K562 (cell line): ENCODE measurements around the gene STK32C. TPM values are rescaled to one million over a fixed set of nuclear protein-coding genes. Genes with fewer than 3 reads are reported as not detected.

ENCODE experiments used
- ATAC-seq: fragments of 200-7000 bp; cut with Tn5 transposase; 3 replicates; pipeline ENCODE4 v1.9.1; 2020; ENCODE audit warnings: moderate library complexity
- BruUV-seq: library from RNA; stranded (reverse); fragments of 400-500 nt; replicated peaks from 2 replicates; lab custom pipeline; 2021; lab: Mats Ljungman, UMichigan
- CTCF ChIA-PET: fragments of 300-600 bp; formaldehyde crosslinking; extraction: SDS; loops from one replicate; lab custom pipeline; 2021; ENCODE audit warnings: low intra/inter-chr PET ratio; lab: Yijun Ruan, JAX
- POLR2A ChIA-PET: fragments of 300-600, 350-650 bp; sonication (Branson Sonifier 250); formaldehyde crosslinking; extraction: SDS; loops from one replicate; lab custom pipeline; 2021; ENCODE audit warnings: antibody characterized with exemption, inconsistent platforms; lab: Yijun Ruan, JAX
- DNase-seq, 4 experiments: peaks; one replicate each; pipeline versions ENCODE4 v3.0.0 to v3.0.0-alpha.2; 2011 to 2018; ENCODE audit warnings: low spot score in 3 of 4, mixed read lengths in 3 of 4; ENCODE audit errors: extremely low read depth in 1 of 4
- FAIRE-seq: peaks from 2 replicates; lab custom pipeline; 2011; peaks lifted over from hg19 to GRCh38; lab: Jason Lieb, UNC
- H2AFZ ChIP-seq: 2 replicates; pipeline ENCODE4 v1.6.0; 2011; ENCODE audit warnings: low read depth, low read length, control low read depth, inconsistent platforms
- H3K27ac ChIP-seq: fragments of 200-600 bp; 3 replicates; pipeline ENCODE4 v1.8.0; 2011; ENCODE audit warnings: low read depth, mild to moderate bottlenecking, control low read depth, inconsistent platforms, low read length, moderate library complexity, mixed read lengths; ENCODE audit errors: extremely low read depth
- H3K27me3 ChIP-seq, 2 experiments: fragments of 300-600 bp in 1 of 2; 2 replicates in 1 of 2; 3 replicates in 1 of 2; pipeline versions ENCODE4 v1.6.0 to v1.8.0; 2011; ENCODE audit warnings: inconsistent platforms in 2 of 2, low read length in 2 of 2, mild to moderate bottlenecking in 1 of 2, mixed read lengths in 1 of 2, moderate library complexity in 1 of 2; ENCODE audit not compliant: control insufficient read depth in 2 of 2, insufficient read depth in 2 of 2
- H3K36me3 ChIP-seq: fragments of 300-600 bp; 3 replicates; pipeline ENCODE4 v1.8.0; 2011; ENCODE audit warnings: mild to moderate bottlenecking, low read length, inconsistent platforms; ENCODE audit not compliant: control insufficient read depth, insufficient read depth
- H3K4me1 ChIP-seq, 2 experiments: fragments of 200-600 bp in 1 of 2; replicated peaks in 1 of 2; 2 replicates in 1 of 2; 3 replicates in 1 of 2; pipeline versions ENCODE4 v1.5.1 to v1.8.0; 2011; ENCODE audit warnings: inconsistent platforms in 2 of 2, low read length in 2 of 2, mild to moderate bottlenecking in 1 of 2, mixed read lengths in 1 of 2, moderate library complexity in 1 of 2; ENCODE audit not compliant: control insufficient read depth in 2 of 2, insufficient read depth in 2 of 2
- H3K4me2 ChIP-seq: 2 replicates; pipeline ENCODE4 v1.6.1; 2011; ENCODE audit warnings: low read length, control low read depth, inconsistent platforms, mixed read lengths; ENCODE audit not compliant: insufficient read depth
- H3K4me3 ChIP-seq: fragments of 200-600 bp; sonication (generic), shearing (Covaris generic); 2 replicates; pipeline ENCODE4 v1.5.1; 2016; ENCODE audit warnings: control low read depth, inconsistent platforms
- H3K79me2 ChIP-seq: fragments of 200-600 bp; 3 replicates; pipeline ENCODE4 v1.8.0; 2011; ENCODE audit warnings: low read length, inconsistent platforms; ENCODE audit not compliant: control insufficient read depth, insufficient read depth
- H3K9ac ChIP-seq, 2 experiments: 2 replicates each; pipeline versions ENCODE4 v1.6.0 to v1.6.1; 2011; ENCODE audit warnings: low read depth in 2 of 2, low read length in 2 of 2, control low read depth in 1 of 2, inconsistent platforms in 1 of 2, mild to moderate bottlenecking in 1 of 2, mixed read lengths in 1 of 2; ENCODE audit not compliant: insufficient read depth in 1 of 2
- H3K9me1 ChIP-seq: one replicate; pipeline ENCODE4 v1.6.0; 2011; ENCODE audit warnings: inconsistent platforms, mild to moderate bottlenecking, low read length, moderate library complexity; ENCODE audit not compliant: control insufficient read depth, insufficient read depth
- H3K9me3 ChIP-seq: replicated peaks from 2 replicates; pipeline ENCODE4 v1.5.1; 2011; ENCODE audit warnings: low read depth, low read length, inconsistent platforms; ENCODE audit not compliant: control insufficient read depth, insufficient read depth
- H4K20me1 ChIP-seq: replicated peaks from 2 replicates; pipeline ENCODE4 v1.6.1; 2011; ENCODE audit warnings: low read length, inconsistent platforms, mixed read lengths; ENCODE audit not compliant: control insufficient read depth, insufficient read depth
- ATF7 ChIP-seq: fragments of 450-650 bp; IDR thresholded peaks from 2 replicates; pipeline ENCODE4 v1.7.1; 2014; ENCODE audit warnings: mild to moderate bottlenecking, moderate library complexity
- CUX1 ChIP-seq: fragments of 200-800 bp; sonication (Bioruptor generic); IDR thresholded peaks from 2 replicates; pipeline ENCODE4 v1.6.1; 2016; ENCODE audit warnings: missing genetic modification characterization, missing compliant biosample characterization
- SRF ChIP-seq, 2 experiments: fragments of 250-450, 450-650 bp in 1 of 2; sonication (Bioruptor Pico) in 1 of 2; sonication (generic) in 1 of 2; formaldehyde crosslinking; IDR thresholded peaks; 2 replicates each; pipeline versions ENCODE4 v1.5.0 to v1.5.1; 2020 to 2022; ENCODE audit warnings: mild to moderate bottlenecking in 1 of 2, missing genetic modification reagents in 1 of 2
- WHSC1 ChIP-seq: IDR thresholded peaks from one replicate; pipeline ENCODE4 v1.6.1; 2012; ENCODE audit warnings: low read length, control low read depth, inconsistent platforms
- WGBS: fragments of 100-300 bp; shearing (Covaris generic); methylation state at CpG from one replicate; pipeline ENCODE4 v1.1.6; 2016; ENCODE audit warnings: low coverage, mixed read lengths; ENCODE audit not compliant: insufficient coverage; ENCODE audit errors: missing lambda C conversion rate; 5-methylcytosine and 5-hydroxymethylcytosine counted together
- in situ Hi-C: fragments of 300-500 bp; cut with MboI; formaldehyde crosslinking; loops from 4 replicates; pipeline ENCODE4 v1.15.0; 2018; ENCODE audit warnings: inconsistent platforms, mixed read lengths
- intact Hi-C: fragments of 100-400 bp; cut with micrococcal nuclease; formaldehyde crosslinking; loops from 2 replicates; pipeline ENCODE4 v1.14.2; 2022
- polyA plus RNA-seq, 8 experiments: library from polyadenylated mRNA; depleted of rRNA in 4 of 8; stranded (reverse) in 5 of 8; unstranded in 3 of 8; fragments of >200 nt; fragmentation: Nextera tagmentation in 2 of 8; fragmentation: Illumina TruSeq in 1 of 8; extraction: Ambion mirVana in 2 of 8; extraction: Trizol in 1 of 8; gene quantifications; 2 replicates each; pipeline versions ENCODE4 v1.2.1 to v1.2.3, GENCODE V29; 2011 to 2014; ENCODE audit warnings: inconsistent platforms in 1 of 8, missing spikeins in 1 of 8
- total RNA-seq, 7 experiments: library from RNA; depleted of rRNA in 6 of 7; stranded (reverse); fragments of >200 nt in 6 of 7; fragmentation: Illumina TruSeq in 2 of 7; extraction: Trizol in 2 of 7; gene quantifications; 2 replicates each; pipeline versions ENCODE4 v1.2.1 to v1.2.3, GENCODE V29; 2011 to 2021; ENCODE audit warnings: low replicate concordance in 1 of 7

Gene STK32C
- total and polyA plus RNA-seq, 9 of the 15 experiments (the other 6 are each of a cell fraction or from before 2014, with no cell fraction given): 1.5 to 20.9 (median 6.5) TPM

DNA sequence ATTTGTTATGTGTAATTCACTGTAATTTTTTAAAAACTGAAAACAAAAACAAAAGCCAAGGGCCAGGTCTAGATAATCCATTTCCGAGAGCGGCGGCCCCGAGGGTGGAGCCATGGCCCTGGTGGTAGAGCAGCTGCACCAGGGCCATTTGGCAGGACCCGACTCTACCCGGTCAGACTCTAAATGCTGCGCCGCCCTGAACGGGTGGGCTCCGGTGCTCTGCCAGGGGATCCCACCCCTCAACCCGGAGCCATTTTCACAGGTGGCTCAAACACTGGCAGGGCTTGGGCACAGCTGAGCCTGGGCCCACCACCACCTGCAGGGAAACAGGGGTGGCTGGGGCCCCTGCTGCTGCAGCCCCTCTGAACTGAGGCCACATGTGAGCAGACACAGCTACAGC lies 64.1 kb downstream of the STK32C start:
- no peak overlapping the region for H3K4me2 ChIP-seq
- no peak for DNase-seq
- no peak overlapping the region for H3K27ac ChIP-seq
- ChIA-PET POLR2A (interaction anchor here (0.5 kb wide), 1 partner anchor 29 kb away, joined by 3 read pairs; no protein-coding TSS in a partner anchor), CTCF (no interaction called here)
- no peaks in the 10 kb centered on the region for H3K36me3 ChIP-seq
- intact Hi-C loops: no loop called here
- no peak for ATAC-seq
- BruUV-seq: no TSS peak
- in situ Hi-C loops: no loop called here
- H3K27me3 ChIP-seq: peaks cover 11 to 95% of the 10 kb centered on the region in 2 experiments; a peak in 3 of 5 replicates
- H3K9me3 ChIP-seq: no peaks in the 10 kb centered on the region
- H3K9ac ChIP-seq: no peak overlapping the region
- 5% methylated on average over 11 of the region's 11 CpGs for WGBS
- TF ChIP-seq WHSC1 (no peak), SRF (CRISPR knock-in tag; IDR thresholded peaks at IDR 0.05) (no peak), CUX1 (CRISPR knock-in tag) (no peak), ATF7 (no peak)
- no peak overlapping the region for H2AFZ ChIP-seq
- peaks cover 4 to 25% of the 10 kb centered on the region in 2 experiments; a peak in 3 of 5 replicates for H3K4me1 ChIP-seq
- no peaks in the 10 kb centered on the region for H3K79me2 ChIP-seq
- no peak for FAIRE-seq
- no peak overlapping the region for H3K4me3 ChIP-seq
- H4K20me1 ChIP-seq: peaks cover 6% of the 10 kb centered on the region; the same call in 1 of the 2 replicates
- H3K9me1 ChIP-seq: no peaks in the 10 kb centered on the region
